Central memory CD8-positive, alpha-beta T cell (primary cell): Measurements from ENCODE around the gene TEX36.

ENCODE experiments used
- ATAC-seq: fragments of 150-1000 bp; cut with Tn5 transposase; replicated peaks from 2 replicates; pipeline ENCODE4 v1.10.0; 2022; ENCODE audit warnings: mild to moderate bottlenecking, moderate FRiP score, moderate number of reproducible peaks; ENCODE audit not compliant: poor library complexity, severe bottlenecking; ENCODE audit errors: extremely low read depth
- DNase-seq, 2 donors: peaks; one replicate each; pipeline ENCODE4 v3.0.0; 2021; ENCODE audit warnings: low spot score in 2 of 2
- H3K27ac Mint-ChIP-seq: one replicate; pipeline ENCODE4 v1.8.0; 2022; ENCODE audit warnings: low read depth, mild to moderate bottlenecking, moderate library complexity, mixed read lengths
- H3K27me3 Mint-ChIP-seq: one replicate; pipeline ENCODE4 v1.8.0; 2022; ENCODE audit warnings: mixed read lengths
- H3K36me3 Mint-ChIP-seq: one replicate; pipeline ENCODE4 v1.8.0; 2022; ENCODE audit warnings: mild to moderate bottlenecking, moderate library complexity, mixed read lengths; ENCODE audit not compliant: insufficient read depth
- H3K4me1 Mint-ChIP-seq: one replicate; pipeline ENCODE4 v1.8.0; 2022; ENCODE audit warnings: mixed read lengths
- H3K4me3 Mint-ChIP-seq: one replicate; pipeline ENCODE4 v1.8.0; 2022; ENCODE audit warnings: mild to moderate bottlenecking, moderate library complexity, mixed read lengths
- H3K9me3 Mint-ChIP-seq: one replicate; pipeline ENCODE4 v1.8.0; 2022; ENCODE audit warnings: mixed read lengths

Gene TEX36

DNA sequence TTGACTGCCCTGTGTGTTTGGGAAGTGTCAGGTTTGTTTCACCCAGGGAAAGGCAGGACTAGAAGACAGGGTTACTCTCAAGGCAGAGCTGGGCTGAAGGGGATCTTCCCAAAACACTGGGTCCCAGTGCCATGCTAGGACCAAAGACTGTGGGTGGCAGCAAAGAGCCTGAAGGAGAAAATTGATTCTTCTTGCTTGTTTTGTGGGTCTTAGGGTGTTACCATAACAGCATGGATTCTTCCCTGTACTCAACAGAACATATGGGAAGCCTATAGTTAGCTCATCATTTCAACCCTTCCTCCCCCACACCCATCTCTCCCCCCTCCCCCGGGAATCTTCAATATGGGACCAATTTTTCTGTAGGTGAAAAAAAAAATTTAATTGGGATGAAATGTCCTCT lies 42.3 kb downstream of the TEX36 start:
- Mint-ChIP-seq H3K27ac (no peak overlapping the region), H3K4me3 (no peak overlapping the region), H3K4me1 (no peaks in the 10 kb centered on the region), H3K9me3 (no peaks in the 10 kb centered on the region), H3K36me3 (peaks cover 2% of the 10 kb centered on the region), H3K27me3 (peaks cover 79% of the 10 kb centered on the region)
- DNase-seq (no peak), ATAC-seq (no peak)

DNA sequence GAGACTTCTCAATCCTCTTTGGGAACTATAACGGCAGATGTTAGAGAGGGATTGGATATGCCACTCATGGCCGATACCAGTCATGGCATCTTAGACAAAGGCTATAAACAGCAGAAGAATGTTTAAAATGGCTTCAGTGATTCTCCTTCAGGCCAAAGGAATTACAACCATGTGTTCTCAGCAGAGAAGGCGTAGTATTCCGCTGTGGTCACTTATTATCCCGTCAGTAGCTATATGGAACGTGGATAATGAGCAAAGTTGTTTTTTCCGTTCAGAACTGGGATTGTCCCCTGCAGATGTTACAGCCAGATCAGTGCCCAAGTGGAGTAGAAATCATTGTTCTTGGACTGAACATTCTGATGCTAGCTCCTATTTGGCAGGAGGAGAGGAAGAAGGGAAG lies 43.1 kb downstream of the TEX36 start:
- no peak for DNase-seq
- H3K27me3 Mint-ChIP-seq: peaks cover 76% of the 10 kb centered on the region
- no peak overlapping the region for H3K27ac Mint-ChIP-seq
- no peak for ATAC-seq
- no peaks in the 10 kb centered on the region for H3K4me1 Mint-ChIP-seq
- H3K4me3 Mint-ChIP-seq: no peak overlapping the region
- H3K36me3 Mint-ChIP-seq: peaks cover 2% of the 10 kb centered on the region
- no peaks in the 10 kb centered on the region for H3K9me3 Mint-ChIP-seq

DNA sequence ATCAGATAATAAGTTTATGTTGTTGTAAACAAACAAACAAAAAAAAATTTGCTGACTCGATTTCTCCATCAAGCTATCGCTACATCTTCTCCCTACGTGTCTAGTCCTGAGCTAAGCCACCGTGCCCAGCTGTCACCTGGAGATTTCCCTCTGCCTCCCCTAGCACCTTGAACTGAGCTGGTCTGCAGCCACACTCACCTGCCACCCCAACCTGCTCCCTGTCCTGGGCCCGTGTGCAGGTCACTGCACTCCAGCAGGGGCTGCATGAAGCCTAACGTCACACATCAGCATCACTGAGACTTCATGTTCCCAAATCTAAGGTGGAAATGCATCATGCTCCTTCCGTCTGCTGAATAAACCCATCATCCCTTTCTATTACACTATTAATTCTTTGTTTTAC lies 44.4 kb downstream of the TEX36 start:
- no peaks in the 10 kb centered on the region for H3K4me1 Mint-ChIP-seq
- no peak overlapping the region for H3K27ac Mint-ChIP-seq
- peaks cover 63% of the 10 kb centered on the region for H3K27me3 Mint-ChIP-seq
- H3K4me3 Mint-ChIP-seq: no peak overlapping the region
- no peaks in the 10 kb centered on the region for H3K9me3 Mint-ChIP-seq
- ATAC-seq (no peak), DNase-seq (no peak)
- peaks cover 2% of the 10 kb centered on the region for H3K36me3 Mint-ChIP-seq

DNA sequence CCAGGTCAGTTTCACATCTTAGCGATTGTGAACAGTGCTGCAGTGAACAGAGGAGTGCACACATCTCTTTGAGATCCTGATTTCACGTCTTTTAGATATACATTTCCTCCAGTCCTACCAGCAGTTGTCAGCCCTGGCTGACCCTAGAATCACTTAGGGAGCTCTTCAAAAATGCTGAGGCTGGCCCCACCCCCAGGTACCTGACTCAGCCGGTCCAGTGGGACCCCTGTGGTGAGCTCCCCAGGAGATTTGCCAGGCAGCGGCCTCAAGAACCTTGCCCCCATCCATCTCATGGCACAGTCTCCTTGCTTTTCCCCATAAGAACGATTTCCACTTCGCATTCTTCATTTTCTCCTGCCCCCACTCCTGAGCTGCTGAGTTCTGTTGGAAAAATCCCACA lies 45.5 kb downstream of the TEX36 start:
- H3K36me3 Mint-ChIP-seq: no peaks in the 10 kb centered on the region
- H3K9me3 Mint-ChIP-seq: no peaks in the 10 kb centered on the region
- DNase-seq: no peak
- no peak overlapping the region for H3K4me3 Mint-ChIP-seq
- peaks cover 52% of the 10 kb centered on the region for H3K27me3 Mint-ChIP-seq
- H3K4me1 Mint-ChIP-seq: no peaks in the 10 kb centered on the region
- H3K27ac Mint-ChIP-seq: no peak overlapping the region
- no peak for ATAC-seq

DNA sequence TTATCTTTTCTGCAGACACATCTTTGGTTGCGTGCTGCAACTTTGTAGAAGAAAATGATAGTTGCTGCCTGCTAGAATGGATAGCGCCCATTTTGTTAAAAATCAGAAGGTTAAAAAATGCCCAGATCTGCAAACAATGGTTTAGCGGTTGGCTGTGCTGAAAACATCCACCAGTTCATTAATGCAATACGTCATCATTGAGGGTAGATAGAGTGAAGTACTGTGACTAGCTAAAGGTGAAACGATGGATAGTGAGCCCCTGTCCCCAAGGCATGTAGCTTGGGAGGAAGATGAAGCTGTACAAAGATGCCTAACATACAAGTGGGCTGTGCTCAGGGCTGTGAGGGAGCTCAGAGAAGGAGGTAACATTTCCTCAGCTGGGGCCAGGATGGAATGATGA lies 48.4 kb downstream of the TEX36 start:
- H3K9me3 Mint-ChIP-seq: no peaks in the 10 kb centered on the region
- peaks cover 39% of the 10 kb centered on the region for H3K27me3 Mint-ChIP-seq
- H3K4me3 Mint-ChIP-seq: no peak overlapping the region
- no peak for DNase-seq
- ATAC-seq: no peak
- H3K27ac Mint-ChIP-seq: no peak overlapping the region
- no peaks in the 10 kb centered on the region for H3K36me3 Mint-ChIP-seq
- H3K4me1 Mint-ChIP-seq: no peaks in the 10 kb centered on the region

DNA sequence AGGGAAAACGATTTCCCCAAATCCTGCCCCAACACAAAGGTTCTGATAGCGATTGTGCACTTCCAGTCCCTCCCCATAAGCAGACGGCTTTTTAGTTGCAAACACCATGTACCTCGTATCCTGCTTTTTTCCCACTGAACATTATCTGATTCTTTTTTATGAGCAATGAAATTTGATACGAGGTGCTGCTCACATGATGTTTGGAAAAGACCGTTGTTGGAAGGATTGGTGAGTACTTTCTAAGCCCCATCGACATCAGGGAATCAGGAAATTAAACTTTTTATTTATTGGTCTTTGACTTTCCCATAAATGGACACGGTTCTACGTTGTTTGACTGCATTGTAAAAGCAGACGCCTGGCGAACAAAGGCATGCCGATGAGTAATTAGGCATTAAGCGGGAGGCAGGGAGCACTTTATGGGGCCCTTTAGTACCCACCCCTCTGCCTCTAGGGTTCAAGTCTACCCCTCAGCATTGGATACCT lies 49.4 kb downstream of the TEX36 start:
- Mint-ChIP-seq H3K36me3 (no peaks in the 10 kb centered on the region), H3K27me3 (peaks cover 29% of the 10 kb centered on the region), H3K4me3 (no peak overlapping the region), H3K9me3 (no peaks in the 10 kb centered on the region), H3K4me1 (no peaks in the 10 kb centered on the region), H3K27ac (no peak overlapping the region)
- ATAC-seq (no peak), DNase-seq (no peak)

DNA sequence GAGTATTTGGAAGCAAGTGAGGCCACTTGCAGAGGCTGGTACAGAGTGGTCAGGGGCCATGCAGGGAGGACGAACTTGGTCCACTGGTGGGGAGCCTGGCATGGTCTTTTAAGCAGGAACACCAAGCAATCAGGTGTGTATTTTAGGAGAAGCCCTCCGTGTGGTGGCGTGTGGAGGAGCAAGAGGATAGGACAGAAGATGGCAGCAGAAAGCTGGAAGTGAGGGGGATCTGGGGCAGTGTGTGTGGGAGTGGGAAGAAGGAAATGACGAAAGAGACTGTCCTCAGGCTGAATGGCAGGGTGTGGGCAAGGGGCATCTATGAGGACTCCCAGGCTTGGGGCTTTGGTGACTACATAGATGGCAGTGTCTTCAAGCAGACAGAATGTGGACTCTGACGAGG lies 51.2 kb downstream of the TEX36 start:
- Mint-ChIP-seq H3K36me3 (no peaks in the 10 kb centered on the region), H3K4me1 (no peaks in the 10 kb centered on the region), H3K27me3 (peaks cover 19% of the 10 kb centered on the region), H3K9me3 (no peaks in the 10 kb centered on the region), H3K27ac (no peak overlapping the region), H3K4me3 (no peak overlapping the region)
- ATAC-seq: no peak
- DNase-seq: no peak

DNA sequence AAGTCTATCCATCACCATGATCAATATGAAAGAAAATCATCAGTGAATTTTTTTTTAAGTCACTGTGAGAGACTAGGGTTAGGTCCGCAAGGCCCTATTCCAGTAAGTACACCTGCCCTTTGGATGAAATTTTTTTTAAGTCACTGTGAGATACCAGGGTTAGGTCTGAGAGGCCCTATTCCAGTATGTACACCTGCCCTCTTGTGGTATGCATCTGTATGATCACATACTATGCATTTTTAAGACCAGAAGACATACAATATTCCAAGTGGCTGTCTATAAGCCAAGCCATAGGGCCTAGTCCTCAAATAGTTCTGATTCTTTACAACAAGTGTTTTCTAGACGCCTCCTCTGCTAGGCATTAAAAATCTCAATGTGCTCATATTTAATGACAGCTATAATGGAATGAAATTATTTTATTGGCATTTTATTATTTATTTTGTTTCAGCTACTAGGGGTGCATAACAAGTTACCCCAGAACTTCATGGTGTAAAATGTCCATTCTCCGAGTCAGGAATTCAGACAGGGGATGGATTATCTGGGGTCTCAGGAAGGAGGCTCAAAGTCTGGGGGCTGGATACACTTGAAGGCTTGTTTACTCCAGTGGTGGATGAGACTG lies 53.1 kb downstream of the TEX36 start:
- DNase-seq (no peak), ATAC-seq (no peak)
- Mint-ChIP-seq H3K4me3 (no peak overlapping the region), H3K9me3 (no peaks in the 10 kb centered on the region), H3K27ac (no peak overlapping the region), H3K36me3 (peaks cover 3% of the 10 kb centered on the region), H3K4me1 (no peaks in the 10 kb centered on the region), H3K27me3 (peaks cover 36% of the 10 kb centered on the region)

DNA sequence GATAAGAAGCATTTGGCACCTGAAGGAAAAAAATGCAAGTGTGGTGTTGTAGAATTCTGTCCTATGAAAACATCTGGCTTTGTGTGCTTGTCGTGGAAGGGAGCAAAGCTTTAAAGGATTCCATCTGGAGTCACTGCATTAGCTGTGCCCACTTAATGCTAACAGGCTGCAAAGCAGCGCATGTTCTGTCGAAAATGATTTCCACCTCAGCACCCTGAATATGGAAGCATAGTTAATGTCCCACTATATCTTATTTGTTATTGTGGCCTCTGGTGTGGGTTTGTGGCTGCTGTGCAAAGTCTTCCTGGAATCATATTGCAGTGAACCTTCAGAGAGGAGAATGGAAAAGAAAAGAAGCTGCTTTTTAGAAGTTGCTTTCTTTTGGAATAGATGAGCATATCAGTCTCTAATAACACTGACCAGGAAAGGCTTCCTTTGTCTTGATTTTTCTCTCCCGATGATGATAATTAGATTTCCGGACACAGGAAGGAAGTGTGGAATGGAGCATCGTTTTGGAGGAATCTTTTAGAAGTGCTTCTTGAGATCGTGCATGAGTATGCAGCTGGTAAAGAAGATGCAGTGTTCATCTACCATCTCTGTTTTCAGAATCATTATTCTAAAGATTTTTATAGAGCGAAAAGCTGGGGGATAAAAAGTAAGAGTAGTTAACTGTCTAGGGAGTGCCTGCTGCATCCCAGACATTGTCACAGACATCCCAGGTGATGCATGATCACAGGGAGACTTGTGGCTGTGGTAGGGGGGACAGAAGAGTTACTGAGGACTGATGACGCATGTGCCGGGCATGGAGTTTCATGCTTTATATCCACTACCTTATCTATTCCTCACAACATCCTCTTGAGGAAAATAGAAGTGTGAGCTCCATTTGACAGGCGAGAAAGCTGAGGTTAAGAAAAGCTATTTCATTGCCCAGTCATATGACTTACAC lies 54.6 kb downstream of the TEX36 start:
- Mint-ChIP-seq H3K9me3 (no peaks in the 10 kb centered on the region), H3K27me3 (peaks cover 51% of the 10 kb centered on the region), H3K4me1 (no peaks in the 10 kb centered on the region), H3K36me3 (peaks cover 3% of the 10 kb centered on the region), H3K4me3 (no peak overlapping the region), H3K27ac (no peak overlapping the region)
- no peak for ATAC-seq
- DNase-seq: no peak

DNA sequence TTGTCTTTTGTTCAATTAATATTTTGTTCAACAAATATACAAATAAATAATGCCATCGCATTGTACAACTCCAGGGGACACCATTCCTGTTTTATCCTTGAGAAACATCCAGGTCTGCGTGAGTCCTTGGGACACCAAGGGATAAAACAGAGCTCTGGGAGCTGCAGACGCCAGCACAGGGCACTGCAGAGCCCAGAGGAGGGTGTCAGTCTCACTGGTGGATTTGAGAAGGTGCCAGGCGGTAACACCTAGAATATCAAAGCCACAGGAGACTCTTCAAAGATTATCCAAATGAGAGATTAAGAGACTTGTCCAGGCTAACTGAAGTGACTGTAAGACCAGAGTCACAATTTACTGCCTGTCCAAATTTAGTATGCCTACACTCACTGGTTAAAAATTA lies 55.3 kb downstream of the TEX36 start:
- ATAC-seq: no peak
- no peak for DNase-seq
- H3K4me3 Mint-ChIP-seq: no peak overlapping the region
- peaks cover 3% of the 10 kb centered on the region for H3K36me3 Mint-ChIP-seq
- H3K27ac Mint-ChIP-seq: no peak overlapping the region
- peaks cover 58% of the 10 kb centered on the region for H3K27me3 Mint-ChIP-seq
- no peaks in the 10 kb centered on the region for H3K4me1 Mint-ChIP-seq
- no peaks in the 10 kb centered on the region for H3K9me3 Mint-ChIP-seq

DNA sequence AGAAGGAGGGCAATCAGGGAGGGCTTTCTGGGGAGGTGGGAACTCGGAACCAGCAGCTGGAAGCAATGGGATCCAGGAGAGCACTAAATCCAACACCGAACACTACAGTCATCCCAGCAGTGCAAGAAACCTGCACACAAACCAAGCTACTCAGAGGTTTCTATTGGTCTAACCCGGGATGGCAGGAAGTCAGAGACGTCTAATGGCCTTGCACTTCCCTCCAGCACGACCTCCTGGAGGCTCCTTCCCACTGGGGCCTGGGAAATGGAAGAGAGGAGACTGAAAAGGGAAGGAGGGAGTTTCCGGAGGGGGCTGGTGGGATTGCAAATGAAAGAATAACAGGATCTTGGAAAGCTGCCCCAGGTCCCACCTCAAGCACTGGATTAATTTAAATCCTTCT lies 56.3 kb downstream of the TEX36 start:
- peaks cover 3% of the 10 kb centered on the region for H3K36me3 Mint-ChIP-seq
- ATAC-seq (no peak), DNase-seq (no peak)
- no peaks in the 10 kb centered on the region for H3K4me1 Mint-ChIP-seq
- peaks cover 56% of the 10 kb centered on the region for H3K27me3 Mint-ChIP-seq
- no peak overlapping the region for H3K4me3 Mint-ChIP-seq
- H3K9me3 Mint-ChIP-seq: no peaks in the 10 kb centered on the region
- no peak overlapping the region for H3K27ac Mint-ChIP-seq

DNA sequence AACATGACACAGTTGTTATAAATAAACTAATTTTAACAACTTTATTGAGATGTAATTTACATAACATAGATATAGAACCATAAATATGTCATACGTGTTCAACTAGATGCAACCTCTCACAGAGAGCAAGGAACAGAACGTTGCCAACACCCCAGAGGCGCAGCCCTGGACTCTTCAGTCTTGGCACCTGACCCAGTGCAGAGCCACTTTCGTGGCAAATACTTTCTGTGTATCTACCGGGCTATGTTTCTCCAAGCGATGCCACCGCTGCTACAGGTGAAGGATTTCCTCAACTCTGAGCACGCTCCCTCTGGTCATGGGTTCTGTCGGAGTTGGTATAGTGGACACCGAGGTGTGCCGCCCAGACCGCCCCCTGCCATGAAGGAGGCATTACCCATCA lies 57.4 kb downstream of the TEX36 start:
- H3K4me3 Mint-ChIP-seq: no peak overlapping the region
- H3K27me3 Mint-ChIP-seq: peaks cover 58% of the 10 kb centered on the region
- no peak overlapping the region for H3K27ac Mint-ChIP-seq
- H3K4me1 Mint-ChIP-seq: no peaks in the 10 kb centered on the region
- no peaks in the 10 kb centered on the region for H3K9me3 Mint-ChIP-seq
- H3K36me3 Mint-ChIP-seq: peaks cover 3% of the 10 kb centered on the region
- no peak for DNase-seq
- ATAC-seq: no peak

DNA sequence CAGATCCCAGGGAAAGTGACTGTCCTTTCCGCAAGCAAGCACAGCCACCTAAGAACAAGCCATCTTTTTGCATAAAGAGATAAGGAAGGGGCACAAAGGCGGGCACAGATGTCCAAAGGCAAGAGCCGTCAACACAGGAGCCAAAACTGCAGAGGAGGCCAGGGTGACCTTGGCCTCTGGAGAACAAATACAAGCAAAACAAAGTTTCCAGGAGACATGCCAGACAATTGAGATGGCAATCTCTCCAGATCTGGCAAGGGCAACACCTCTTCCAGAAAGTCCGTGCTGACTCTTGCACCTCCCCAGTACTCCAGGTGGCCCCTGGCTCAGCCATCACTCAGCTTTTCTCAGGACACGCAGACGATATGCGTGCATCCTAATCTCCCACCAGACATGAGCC lies 58.2 kb downstream of the TEX36 start:
- Mint-ChIP-seq H3K9me3 (no peaks in the 10 kb centered on the region), H3K4me1 (no peaks in the 10 kb centered on the region), H3K36me3 (peaks cover 3% of the 10 kb centered on the region), H3K27me3 (peaks cover 59% of the 10 kb centered on the region), H3K27ac (no peak overlapping the region), H3K4me3 (no peak overlapping the region)
- no peak for ATAC-seq
- no peak for DNase-seq
